GM21381 (cell line): Measurements from ENCODE around the gene CDKL1.
A peak's percentile ranks its signal among the peaks of the same experiment; 100 is the strongest.
"Not testable (repeated sequence)": the region's sequence is repeated elsewhere in the genome, so short reads cannot be mapped to it uniquely, and the experiment has no call there.

Source experiments
- ATAC-seq: cut with Tn5 transposase; IDR thresholded peaks from one replicate; pipeline ENCODE4 v1.9.1; 2021; ENCODE audit warnings: mild to moderate bottlenecking, moderate library complexity; ENCODE audit not compliant: unreplicated experiment

CDKL1 gene

DNA sequence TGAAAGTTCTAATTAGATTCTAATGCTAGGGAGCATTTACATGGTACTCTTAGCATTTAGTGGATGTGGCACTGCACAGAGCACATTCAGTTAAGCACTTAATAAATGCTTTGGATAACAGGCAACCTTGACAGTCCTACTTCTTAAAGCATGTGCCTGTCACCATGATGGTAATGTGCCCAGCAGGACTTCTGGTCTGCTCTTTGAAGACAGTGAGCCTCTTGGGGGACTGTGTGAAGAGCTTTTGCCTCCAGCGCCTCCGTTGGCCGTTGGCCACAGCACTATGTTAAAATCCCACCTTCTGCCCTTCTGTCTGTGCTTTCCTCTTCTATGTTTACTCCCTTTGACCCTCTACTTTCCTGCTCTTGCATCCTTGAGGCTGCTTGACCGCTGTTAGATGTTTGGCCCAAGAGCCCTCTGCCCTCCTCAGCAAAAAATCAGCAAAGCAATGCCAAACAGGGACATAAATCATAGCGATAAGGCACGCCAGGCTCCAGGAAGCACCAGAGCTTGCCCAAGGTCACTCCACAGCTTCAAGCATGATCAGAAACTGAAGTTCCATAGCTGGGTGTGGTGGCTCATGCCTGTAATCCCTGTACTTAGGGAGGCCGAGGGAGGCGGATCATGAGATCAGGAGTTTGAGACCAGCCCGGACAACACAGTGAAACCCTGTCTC is 8.3 kb downstream of the CDKL1 start:
- no peak for ATAC-seq

DNA sequence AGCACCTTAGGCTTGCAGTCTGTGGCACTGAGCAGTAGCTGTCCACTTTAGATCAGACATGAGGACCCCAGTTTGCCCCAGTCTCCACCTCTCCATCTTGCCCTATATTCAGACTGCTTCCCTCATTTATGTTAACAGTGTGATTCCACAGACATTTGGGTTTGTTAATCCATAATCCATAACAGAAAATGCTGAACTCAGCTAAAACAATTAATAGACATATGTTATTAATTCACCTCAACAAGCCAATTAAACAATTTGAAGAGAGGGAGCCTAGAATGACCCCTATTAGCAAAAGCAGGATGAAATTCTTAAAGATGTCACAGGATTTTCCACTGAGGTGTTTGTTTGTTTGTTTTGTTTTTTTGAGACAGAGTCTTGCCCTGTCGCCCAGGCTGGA is 9.1 kb downstream of the CDKL1 start:
- no peak for ATAC-seq

DNA sequence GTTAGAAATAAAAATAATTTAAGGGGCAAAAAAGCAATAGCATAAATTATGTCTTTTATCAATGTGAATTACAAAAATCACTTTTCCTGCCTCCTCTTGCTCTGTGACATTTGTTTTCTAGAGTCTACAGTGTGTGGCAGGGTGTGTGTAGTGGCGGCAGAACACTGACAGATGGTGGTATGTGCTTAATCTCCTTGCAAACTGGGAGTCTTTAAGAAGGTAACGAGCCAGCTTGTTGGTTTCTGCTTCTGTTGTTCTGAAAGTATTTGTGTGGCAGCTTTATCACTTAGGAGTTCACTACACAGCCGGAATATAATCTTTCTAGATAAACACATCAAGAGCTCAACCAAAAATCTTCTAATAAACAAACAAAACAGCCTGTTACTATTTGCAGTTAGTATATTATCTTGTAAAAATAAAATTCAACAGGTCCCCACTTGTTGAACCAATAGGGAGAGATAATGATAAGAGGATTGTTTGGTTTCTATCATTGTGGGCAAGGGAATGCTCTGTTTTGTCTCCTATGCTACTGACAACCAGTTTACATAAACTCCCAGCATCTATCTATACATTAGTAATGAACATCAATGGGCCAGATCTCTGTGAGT is 13.0 kb downstream of the CDKL1 start:
- ATAC-seq: no peak

DNA sequence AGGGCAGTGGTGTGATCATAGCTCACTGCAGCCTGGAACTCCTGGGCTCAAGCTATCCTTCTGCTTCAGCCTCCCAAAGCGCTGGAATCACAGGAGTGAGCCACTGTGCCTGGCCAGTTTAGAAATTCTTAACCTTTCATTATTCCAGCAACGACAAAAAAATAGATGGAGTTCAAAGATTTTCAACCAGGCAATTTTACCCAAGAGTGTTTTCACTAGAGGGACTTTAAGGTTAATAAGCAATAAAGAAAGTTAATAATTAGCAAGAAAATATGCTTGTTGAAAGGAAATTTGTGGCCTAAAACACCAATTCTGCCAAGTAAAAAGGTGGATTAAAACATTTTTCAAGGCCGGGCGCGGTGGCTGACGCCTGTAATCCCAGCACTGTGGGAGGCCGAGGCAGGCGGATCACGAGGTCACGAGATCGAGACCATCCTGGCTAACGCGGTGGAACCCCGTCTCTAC is 14.8 kb downstream of the CDKL1 start:
- no peak for ATAC-seq

DNA sequence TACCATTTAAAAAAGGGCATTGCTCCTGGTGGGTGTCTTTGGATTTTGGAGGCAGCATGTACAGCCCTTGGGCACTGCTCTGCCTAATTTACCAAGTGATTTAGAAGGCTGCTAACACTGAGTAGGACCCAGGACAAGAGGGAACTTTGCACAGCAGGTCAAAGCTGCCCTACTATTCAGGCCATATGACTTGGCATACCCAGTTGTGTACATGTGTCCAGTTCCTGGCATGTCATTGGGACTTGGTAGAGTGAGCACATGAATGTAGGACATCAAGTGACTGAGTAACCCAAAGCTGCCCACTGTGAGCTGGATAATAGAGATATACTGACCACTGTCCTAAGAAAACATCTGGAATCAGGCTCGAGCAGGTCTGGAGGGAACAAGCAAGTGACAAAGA is 15.7 kb downstream of the CDKL1 start:
- ATAC-seq: no peak

DNA sequence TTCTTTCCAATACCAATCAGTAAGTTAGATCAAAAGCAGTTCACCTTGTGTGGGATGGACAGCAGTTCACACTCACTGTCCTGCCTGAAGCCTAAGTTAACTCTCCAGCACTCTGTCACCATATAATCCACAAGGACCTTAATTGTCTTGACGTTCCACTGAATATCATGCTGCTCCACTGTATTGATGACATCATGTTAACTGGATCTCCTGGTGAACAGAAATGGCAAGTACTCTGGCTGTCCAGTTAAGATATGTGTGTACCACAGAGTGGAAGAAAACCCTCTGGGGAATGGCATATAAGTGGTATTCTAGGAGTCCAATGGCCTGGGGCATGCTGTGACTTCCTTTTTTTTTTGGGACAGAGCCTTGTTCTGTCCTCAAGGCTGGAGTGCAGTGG is 16.2 kb downstream of the CDKL1 start:
- no peak for ATAC-seq

DNA sequence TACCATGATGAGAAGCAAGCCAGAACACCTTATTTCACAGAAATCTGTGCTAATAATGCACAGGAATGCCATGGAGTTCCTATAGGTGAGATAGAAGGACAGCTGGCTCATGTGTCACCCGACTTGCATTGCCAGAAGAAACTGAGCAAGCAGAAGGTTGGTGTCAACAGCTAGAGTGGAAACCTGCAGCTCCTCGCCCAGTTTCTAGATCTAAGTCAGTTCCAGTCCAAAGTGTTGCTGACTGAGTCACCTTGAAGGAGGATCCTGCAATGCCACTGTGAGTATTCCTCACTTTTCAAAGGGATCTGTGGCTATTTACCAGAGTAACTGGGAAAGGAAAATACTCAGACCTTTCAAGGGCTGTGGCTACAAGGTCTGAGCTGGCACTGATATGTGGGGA is 17.1 kb downstream of the CDKL1 start:
- ATAC-seq: no peak

DNA sequence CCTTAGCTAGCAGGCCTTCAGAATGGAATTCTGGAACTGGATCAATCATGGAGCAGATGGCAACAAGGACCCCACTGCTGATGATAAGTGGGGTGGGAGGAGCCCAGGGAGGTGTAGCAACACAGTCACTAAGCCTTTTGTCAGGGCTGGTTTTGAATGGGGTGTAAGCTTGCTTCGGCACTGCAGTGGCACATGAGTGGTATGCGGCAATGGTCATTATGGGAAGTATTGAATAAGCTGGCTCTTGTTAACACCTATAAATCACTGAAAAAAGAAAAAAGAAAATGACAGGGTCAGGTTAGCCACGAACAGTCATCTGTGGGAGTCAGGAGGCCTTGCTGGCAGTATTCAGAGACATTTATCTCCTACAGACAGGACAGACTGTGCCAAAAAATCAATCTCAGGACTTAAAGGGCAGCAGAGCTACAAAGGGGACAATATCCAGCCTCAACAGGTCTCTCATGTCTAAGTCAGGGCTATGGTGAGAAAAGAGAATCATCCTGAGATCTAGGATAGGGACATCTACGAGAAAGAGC is 19.1 kb downstream of the CDKL1 start:
- no peak for ATAC-seq

DNA sequence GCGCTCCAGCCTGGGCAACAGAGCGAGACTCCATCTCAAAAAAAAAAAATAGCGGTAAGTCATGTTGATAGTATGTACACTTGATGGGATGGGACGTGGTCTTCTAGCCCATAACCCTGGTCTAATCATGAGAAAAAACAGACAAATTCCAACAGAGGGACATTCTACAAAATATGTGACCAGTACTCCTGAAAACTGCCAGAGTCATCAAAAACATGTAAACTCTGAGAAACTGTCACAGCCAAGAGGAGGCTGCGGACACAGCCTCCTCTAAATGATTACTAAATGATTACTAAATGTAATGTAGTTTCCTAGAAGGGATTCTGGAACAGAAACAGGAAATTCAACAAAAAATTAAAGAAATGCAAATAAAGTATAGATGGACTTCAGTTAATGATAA is 20.9 kb downstream of the CDKL1 start:
- no peak for ATAC-seq

DNA sequence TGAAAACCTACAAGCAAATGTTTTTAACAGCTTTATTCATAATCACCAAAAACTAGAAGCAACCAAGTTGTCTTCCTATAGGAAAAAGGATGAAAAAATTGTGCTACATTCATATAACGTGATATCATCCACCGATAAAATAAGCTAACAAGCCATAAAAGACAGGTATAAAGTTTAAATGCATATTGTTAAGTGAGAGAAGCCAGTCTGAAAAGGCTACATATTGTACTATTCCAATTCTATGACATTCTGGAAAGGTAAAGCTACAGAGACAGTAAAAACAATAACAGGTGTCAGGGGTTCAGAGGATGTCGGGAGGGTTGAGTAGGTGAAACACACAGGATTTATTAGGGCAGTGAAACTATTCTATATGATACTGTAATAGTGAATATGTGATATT is 22.7 kb downstream of the CDKL1 start:
- ATAC-seq: no peak

DNA sequence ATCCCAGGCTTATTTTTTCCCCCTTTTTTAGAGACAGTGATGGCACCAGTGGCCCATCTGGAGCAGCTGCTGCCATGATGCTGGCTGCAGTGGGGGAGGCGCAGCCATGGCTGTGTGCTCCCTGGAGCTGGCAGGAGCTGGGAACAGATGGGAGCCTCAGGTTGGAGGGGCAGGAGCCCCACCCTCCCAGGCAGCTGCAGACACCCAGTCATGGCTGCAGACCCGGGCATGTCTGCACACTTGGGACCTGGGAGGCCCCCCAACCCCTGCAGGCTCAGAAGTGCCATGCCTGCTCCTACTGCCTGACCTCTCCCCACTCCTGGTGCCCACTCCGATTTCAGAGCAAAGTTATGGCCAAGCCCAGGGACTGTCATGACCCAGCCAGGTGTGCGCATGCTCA is 25.1 kb downstream of the CDKL1 start:
- no peak for ATAC-seq

DNA sequence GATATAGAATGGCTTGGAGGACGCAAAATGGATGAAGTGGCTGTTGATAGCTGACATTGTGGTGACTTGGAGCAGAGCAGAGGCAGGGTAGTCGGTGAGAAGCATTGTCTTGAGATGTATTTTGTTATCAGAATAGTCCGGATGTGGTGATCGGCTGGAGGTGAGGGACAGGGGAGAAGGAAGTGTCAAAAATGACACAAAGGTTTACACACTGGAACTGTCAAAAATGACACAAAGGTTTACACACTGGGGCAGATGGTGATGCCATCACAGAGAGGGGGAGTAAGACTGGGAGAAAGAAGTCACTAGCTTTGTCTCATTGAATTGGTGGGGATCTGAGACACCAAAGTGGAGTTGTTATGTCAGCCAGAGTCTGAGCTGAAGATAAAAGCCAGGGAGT is 30.1 kb downstream of the CDKL1 start:
- no peak for ATAC-seq

DNA sequence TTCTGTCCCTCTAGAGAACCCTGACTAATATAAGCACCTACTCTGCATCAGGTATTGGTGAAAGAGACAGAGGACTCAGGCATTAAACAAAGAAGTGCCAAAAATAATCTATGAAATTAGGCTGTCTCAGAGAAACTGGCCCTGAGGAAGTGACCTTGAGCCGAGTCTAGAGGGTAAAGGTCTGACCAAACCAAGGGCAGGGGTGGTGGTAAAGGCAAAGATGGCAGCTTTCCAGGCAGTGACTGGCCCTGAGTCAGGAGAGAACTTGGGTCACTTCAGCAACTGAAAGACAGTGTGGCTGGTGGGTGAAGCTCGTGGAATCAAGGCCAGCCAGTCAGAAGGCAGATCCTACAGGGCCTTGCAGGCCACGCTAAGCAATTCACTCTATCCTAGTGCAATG is 30.6 kb downstream of the CDKL1 start:
- no peak for ATAC-seq

DNA sequence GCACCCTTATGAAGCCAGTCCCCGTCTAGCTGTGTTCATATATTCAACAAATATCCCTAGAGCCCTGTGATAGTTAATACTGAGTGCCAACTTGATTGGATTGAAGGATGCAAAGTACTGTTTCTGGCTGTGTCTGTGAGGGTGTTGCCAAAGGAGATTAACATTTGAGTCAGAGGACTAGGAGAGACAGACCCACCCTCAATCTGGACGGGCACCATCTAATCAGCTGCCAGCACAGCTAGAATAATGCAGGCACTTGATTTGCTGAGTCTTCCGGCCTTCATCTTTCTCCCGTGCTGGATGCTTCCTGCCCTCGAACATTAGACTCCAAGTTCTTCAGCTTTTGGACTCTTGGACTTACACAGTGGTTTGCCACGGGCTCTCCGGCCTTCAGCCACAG is 31.1 kb downstream of the CDKL1 start:
- not testable (repeated sequence) for ATAC-seq

DNA sequence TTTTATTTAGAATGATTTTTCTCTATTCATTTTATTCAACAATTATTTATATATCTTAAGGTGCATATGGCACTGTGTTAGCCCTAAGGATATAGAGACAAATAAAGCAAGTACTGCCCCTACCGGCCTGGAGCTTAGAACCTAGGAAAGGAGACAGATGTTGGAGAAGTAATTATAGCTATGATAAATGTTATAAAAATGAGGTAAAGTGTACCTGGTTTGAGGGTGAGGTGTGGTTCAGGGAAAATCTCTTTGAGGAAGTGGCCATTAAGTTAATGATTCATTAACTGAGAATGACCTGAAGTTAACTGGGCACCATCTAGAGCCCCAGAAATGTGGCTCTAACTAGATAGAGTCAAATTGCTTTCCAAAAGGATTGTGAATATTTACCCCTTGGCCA is 31.9 kb downstream of the CDKL1 start:
- ATAC-seq: no peak

DNA sequence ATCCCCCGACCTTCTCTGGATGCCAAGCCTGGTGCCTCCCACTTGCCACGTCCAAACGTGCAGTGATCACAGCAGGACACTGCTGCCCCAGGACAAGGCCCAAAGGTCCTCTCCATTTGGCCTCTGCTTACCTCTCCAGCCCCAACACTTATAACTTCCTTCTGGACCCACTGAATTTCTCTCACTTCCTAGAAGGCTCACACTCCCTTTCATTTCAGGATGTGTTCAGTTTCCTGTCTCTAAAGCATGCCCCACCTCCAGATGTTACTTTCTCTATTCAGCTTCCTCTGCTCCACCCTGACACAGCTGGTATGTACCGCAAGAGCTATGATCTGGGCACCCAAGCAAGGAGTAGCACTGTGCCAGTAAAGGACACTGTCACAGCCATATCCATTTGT is 33.0 kb downstream of the CDKL1 start:
- ATAC-seq: peak; percentile 95

DNA sequence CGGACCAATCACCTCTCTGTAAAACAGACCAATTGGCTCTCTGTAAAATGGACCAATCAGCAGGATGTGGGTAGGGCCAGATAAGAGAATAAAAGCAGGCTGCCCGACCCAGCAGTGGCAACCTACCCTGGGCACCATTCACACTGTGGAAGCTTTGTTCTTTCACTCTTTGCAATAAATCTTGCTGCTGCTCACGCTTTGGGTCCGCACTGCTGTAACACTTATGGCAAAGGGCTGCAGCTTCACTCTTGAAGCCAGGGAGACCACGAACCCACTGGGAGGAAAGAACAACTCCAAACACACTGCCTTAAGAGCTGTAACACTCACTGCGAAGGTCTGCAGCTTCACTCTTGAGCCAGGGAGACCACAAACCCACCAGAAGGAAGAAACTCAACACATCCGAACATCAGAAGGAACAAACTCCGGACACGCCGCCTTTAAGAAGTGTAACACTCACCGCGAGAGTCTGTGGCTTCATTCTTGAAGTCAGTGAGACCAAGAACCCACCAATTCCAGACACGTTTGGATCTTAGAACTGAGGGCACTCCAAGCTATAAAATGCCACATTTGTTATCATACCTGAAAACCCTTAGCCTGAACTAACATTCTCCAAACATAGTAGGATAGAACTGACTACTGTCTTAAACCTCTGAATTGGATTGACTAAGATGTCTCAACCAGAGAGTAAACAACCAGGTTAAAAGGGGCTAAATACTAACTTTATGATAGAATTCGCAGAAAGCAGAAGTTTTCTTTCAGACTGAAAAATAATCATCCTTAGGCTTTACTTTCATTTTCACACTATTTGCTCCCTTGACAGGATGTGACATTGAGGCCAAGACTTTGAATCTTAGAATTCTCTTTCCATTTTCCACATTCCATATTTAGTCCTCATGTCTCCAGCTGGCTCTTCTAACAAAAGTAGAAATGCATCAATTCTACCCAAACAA is 33.6 kb downstream of the CDKL1 start:
- peak; percentile 12 for ATAC-seq

DNA sequence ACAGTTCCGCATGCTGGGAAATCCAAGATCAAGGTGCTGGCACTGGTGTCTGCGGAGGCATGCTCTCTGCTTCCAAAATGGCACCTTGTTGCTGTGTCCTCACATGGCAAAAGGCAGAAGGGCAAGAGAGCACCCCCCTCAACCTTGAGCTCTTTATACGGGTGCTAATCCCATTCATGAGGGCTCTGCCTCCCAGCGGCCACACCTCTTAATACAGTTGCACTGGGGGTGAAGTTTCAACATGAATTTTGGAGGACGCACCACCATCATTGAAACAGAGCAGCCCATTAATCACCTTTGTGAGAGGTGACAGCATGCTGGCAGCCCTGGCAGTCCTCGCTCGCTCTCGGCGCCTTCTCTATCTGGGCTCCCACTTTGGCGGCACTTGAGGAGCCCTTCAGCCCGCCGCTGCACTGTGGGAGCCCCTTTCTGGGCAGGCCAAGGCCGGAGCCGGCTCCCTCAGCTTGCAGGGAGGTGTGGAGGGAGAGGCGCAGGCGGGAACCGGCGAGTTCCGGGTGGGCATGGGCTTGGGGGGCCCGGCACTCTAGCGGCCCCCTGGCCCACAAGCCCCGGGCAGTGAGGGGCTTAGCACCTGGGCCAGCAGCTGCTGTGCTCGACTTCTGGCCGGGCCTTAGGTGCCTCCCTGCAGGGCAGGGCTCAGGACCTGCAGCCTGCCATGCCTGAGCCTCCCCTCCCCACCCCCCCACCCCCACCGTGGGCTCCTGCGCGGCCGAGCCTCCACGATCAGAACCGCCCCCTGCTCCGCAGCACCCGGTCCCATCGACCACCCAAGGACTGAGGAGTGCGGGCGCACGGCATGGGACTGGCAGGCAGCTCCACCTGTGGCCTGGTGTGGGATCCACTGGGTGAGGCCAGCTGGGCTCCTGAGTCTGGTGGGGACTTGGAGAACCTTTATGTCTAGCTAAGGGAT is 34.9 kb downstream of the CDKL1 start:
- not testable (repeated sequence) for ATAC-seq

DNA sequence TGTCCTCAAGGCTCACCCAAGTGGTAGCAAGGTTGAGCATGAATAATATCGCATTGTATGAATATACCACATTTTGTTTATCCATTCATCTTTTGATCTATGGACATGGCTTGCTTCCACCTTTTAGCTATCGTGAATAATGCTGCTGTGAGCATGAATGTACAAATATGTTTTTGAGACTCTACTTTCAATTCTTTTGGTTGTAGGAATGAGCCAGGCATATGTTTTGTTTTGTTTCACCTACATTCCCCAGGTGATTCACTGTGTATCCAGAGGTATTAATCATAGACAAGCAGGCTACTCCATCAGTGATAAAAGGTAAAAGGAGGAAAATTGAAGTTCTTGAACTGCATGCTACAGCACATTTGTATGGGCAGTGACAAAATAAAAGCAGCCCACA is 35.8 kb downstream of the CDKL1 start:
- ATAC-seq: no peak

DNA sequence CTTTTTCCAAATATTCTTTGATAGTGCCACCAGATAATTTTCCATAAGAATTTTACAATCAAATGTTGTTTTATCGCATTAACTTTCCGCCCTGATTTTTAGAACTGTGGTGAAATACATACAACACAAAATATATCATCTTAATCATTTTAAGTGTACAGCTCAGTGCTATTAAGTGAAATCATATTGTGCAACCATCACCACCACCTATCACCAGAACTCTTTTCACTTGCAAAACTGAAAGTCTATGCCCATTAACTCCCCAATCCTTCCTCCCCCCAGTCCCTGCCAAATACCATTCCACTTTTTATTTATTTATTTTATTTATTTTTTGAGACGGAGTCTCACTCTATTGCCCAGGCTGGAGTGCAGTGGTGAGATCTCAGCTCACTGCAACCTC is 36.6 kb downstream of the CDKL1 start:
- no peak for ATAC-seq
